ENCODE results near the gene RB1.

DNA sequence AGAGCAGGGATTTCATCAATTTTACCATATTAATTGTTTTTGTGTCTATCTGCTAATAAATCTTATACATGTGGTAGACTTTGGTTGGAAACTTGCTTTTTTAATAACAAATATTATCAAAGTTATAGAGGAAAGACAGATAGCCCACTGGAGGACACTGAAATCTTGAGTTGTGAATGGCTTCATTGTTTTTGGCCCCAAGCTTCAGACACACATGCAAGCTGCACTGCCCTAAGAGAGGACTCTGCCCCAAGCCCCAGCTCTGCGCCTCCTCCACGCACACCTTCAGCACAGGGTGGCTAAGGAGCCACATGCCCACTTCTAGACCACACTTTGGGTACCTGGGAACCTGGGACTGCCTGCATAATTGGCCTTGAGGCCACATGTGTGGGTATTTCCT, 194.1 kb downstream of the RB1 start:
- TF ChIP-seq POLR2A (IDR thresholded peaks at IDR 0.05; ENCODE audit: low read depth, low read length) (no peak), POLR2AphosphoS5 (IDR thresholded peaks at IDR 0.05; ENCODE audit: low read depth, low read length) (no peak), TAF1 (IDR thresholded peaks at IDR 0.05; ENCODE audit: borderline replicate concordance, low read depth, low read length) (no peak)

Measured in GM12892 (cell line).